Measurements from ENCODE around the gene ZSWIM7. TPM values are rescaled to one million over a fixed set of nuclear protein-coding genes. Genes with fewer than 3 reads are reported as not detected.

The ZSWIM7 gene
- polyA plus RNA-seq (2013, experiment 1 of 2; ENCODE audit: insufficient read length), result 14.3 TPM
- polyA plus RNA-seq (2013, experiment 2 of 2; ENCODE audit: insufficient read length), result 15.2 TPM

GRCh38 chr17:15999141-15999973 lies at the start of gene ZSWIM7, which contains the start of gene TTC19:
ZSWIM7 (minus strand) TSS chr17:15999704; CDS start chr17:15999594, 110 bp downstream.
TTC19 (plus strand) TSS chr17:15999824; CDS start chr17:15999849, 25 bp downstream.
- DNase-seq, result peak; percentile 92

- DNase-seq, result no peak
Observed at GRCh38 chr17:16048811-16049449, 49.4 kb upstream of the ZSWIM7 start.

DNA sequence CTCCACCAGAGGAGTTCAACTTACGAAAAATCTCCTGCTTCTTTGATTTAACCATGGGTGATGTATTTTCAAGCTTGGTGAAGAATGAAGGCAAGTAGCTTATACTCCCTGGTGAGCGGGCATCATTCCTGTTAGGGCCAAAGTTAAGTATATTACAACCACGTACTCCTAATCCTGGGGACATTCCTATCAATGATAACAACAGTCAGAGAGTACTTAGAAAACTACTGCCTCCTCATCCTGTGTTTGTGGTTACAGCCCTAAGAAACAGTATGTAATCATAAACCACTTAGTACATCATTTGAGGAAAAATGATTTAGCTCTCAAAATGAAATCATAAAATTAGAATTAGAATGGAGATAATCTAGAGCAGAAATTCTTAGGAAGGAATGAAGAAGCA lies 47.5 kb upstream of the ZSWIM7 start:
- DNase-seq, result no peak

- no peak for DNase-seq
Observed at GRCh38 chr17:16044487-16044886, 45.0 kb upstream of the ZSWIM7 start.

DNA sequence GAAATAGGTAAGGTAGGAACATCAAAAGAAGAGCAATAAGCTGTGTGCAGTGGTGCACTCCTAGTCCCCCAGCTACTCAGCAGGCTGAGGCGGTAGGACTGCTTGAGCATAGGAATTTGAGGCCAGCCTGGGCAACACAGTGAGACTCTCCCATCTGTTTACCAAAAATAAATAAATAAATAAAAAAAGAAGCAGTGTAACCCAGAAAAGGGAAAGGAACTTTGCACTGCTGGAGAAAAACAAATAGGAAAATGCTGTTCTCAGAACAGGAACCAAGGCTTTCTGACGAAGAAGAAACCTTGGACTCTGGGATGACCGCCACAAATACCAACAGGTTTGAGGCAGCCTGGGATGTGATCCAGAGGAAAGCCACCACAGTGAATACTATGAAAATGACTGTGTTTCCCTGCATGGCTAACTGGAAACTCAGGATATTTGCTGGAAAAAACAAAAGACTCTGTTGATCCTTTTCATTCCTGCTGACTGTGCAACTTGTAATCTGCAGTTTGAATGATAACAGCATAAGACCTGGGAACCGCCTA lies 41.3 kb upstream of the ZSWIM7 start:
- peak; percentile 59 for DNase-seq

DNA sequence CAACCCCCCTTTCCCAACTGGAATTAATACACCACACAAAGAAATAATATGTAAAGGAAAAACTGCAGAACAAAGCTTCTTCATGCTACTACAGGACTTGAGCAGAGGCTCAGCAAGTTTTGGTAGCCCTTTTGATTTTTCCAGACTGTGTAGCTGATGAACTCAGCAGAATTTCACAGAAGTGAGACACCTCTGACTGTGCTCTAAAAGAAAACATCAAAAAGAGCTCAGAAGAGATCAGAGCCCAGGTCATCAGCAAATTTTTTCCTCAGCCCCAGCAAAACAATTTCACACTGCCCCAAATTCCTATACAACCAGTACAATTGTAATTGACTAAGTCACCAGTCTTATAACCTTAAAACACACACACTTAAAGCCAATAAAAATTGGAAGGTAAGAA lies 38.1 kb upstream of the ZSWIM7 start:
- DNase-seq, result no peak

- DNase-seq, result no peak
Observed at GRCh38 chr17:16036261-16036660, 36.8 kb upstream of the ZSWIM7 start.

- DNase-seq, result no peak
Observed at GRCh38 chr17:16033729-16034349, 34.3 kb upstream of the ZSWIM7 start.

- peak; percentile 89 for DNase-seq
Observed at GRCh38 chr17:16027708-16028584, 28.4 kb upstream of the ZSWIM7 start.

DNA sequence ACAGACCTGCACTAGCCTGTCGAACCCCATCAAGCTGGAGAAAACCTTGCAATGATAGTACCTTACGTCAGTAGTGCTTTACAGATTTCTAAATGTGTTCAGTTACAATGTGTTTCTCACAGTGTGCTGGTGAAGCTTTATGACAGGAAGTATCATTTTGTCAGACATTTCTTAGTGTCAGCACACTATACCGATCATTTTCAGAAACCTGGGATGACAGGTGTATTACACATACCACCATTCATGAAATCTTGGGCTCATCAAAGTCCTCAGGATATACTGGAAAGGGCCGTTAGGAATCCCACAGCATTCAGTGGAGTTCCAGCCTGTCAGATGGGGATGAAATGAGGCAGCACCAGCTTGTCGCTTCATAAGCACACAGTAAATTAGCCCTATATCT lies 27.4 kb upstream of the ZSWIM7 start:
- DNase-seq, result no peak

DNA sequence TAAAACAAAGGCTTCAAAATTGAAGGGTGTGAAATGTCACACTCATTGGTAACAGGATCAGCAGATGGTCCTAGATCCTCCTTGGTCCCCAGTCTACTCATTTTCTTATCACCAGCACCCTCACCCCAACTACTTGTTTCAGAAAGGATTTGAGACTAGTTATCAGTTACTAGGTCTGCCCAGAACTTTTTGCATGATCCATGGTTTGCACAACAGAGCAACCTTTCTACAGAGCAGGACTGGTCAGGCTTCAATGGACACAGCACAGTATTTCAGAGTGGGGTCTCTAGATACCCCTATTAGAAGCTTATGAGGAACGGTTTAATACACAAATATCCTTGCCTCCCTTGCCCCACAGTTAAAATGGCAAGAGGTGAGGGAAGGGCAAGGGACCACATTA lies 25.7 kb upstream of the ZSWIM7 start:
- no peak for DNase-seq

- no peak for DNase-seq
Observed at GRCh38 chr17:16023881-16024280, 24.4 kb upstream of the ZSWIM7 start.

- DNase-seq, result no peak
Observed at GRCh38 chr17:16019347-16019746, 19.8 kb upstream of the ZSWIM7 start.

GRCh38 chr17:16013943-16014407 lies 14.5 kb upstream of the ZSWIM7 start:
- peak; percentile 72 for DNase-seq

DNA sequence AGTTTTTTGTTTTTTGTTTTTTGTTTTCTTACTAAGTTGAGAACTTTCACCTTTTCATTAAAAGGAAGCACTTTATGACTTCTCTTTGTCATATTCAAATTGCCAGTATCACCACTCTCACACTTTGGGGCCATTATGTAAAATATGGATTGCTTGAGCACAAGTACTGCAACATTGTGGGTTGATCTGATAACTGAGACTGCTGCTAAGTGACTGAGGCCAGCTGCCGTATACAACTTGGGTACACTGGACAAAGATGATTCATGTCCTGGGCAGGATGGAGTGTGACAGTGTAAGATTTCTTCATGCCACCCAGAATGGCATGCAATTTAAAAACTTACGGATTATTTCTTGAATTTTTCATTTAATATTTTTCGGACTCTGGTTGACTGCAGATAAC lies 7.9 kb upstream of the ZSWIM7 start:
- DNase-seq, result no peak

- DNase-seq, result no peak
Observed at GRCh38 chr17:16005636-16006035, 6.1 kb upstream of the ZSWIM7 start.

GRCh38 chr17:16003841-16004240 lies 4.3 kb upstream of the ZSWIM7 start:
- no peak for DNase-seq

GRCh38 chr17:16002708-16003260 lies 3.3 kb upstream of the ZSWIM7 start:
- DNase-seq, result no peak

- DNase-seq, result no peak
Observed at GRCh38 chr17:16001226-16001897, 1.9 kb upstream of the ZSWIM7 start.

DNA sequence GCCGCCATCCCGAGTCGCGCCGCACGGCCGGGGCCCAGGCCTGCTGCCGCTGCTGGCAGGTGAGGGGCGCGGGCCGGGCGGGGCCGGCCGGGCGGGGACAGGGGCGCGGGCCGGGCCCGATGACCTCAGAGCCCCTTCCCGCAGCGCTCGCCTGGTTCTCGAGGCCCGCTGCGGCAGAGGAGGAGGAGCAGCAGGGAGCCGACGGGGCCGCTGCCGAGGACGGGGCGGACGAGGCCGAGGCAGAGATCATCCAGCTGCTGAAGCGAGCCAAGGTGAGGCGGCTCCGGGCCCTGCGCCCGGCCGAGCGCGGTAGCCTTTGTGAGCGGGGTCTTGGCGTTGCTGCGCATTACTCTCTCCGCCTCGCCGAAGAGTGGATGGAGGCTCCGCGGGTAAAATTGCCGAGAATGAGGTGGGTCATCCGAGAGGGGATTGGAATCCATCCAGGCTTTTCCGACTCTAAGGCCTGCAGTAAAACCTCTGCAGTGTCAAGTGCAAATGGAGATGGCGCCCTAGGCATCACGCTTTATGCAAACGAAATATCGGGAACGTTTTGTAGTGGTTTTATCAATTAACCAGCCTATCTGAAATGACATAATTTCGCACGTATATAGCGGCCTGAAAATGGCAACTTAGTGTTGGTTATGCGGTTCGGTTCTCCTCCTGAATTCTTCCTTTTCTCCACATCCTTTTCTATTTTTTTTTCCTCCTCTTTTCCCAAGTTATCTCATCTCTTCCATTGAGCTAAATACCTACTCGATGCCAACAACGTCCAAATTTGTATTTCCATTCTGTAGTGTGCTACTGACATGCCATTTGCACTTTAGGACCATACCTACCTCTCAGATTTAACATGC lies 697 bp upstream of the ZSWIM7 start:
- peak; percentile 31 for DNase-seq
